Hepatocyte (in vitro differentiated cells): ENCODE results near the gene CORIN.

Source experiments
- CTCF ChIP-seq: fragments of 200-600 bp; sonication (generic); IDR thresholded peaks from 2 replicates; pipeline ENCODE4 v1.5.1; 2016; ENCODE audit warnings: antibody characterized with exemption, mild to moderate bottlenecking; ENCODE audit not compliant: poor library complexity
- EZH2 ChIP-seq: fragments of 200-600 bp; sonication (generic); IDR thresholded peaks from 2 replicates; pipeline ENCODE4 v1.6.1; 2016; ENCODE audit warnings: antibody characterized with exemption, mild to moderate bottlenecking, borderline replicate concordance
- EZH2phosphoT487 ChIP-seq: fragments of 200-600 bp; sonication (generic); IDR thresholded peaks from one replicate; pipeline ENCODE4 v1.6.1; 2018; ENCODE audit warnings: antibody characterized with exemption, mild to moderate bottlenecking, low read depth, moderate library complexity; ENCODE audit not compliant: unreplicated experiment, severe bottlenecking

- no peak for TF ChIP-seq CTCF
- TF ChIP-seq EZH2phosphoT487: no peak
- TF ChIP-seq EZH2: no peak
These were observed 566 bp downstream of the CORIN start for GRCh38 chr4:47837094-47837907.
